Vagina (tissue), 2 donors: ENCODE measurements around the gene PRDM16. TPM values are rescaled to one million over a fixed set of nuclear protein-coding genes. Genes with fewer than 3 reads are reported as not detected.

Source experiments
- DNase-seq, 2 donors: peaks; one replicate each; pipeline ENCODE4 v3.0.0-alpha.2; 2017; ENCODE audit errors: extremely low spot score in 2 of 2
- H3K27ac ChIP-seq: fragments of 200-600 bp; sonication (generic); one replicate; pipeline ENCODE4 v1.5.1; 2019
- H3K27me3 ChIP-seq: fragments of 200-600 bp; sonication (generic); one replicate; pipeline ENCODE4 v1.5.1; 2019
- H3K36me3 ChIP-seq, 2 donors: fragments of 200-600 bp; sonication (generic); one replicate each; pipeline ENCODE4 v1.5.1; 2017 to 2019
- H3K4me1 ChIP-seq: fragments of 200-600 bp; sonication (generic); one replicate; pipeline ENCODE4 v1.5.1; 2019
- H3K4me3 ChIP-seq, 2 donors: fragments of 200-600 bp; sonication (generic); 1 replicate in 1 of 2; 2 replicates in 1 of 2; pipeline ENCODE4 v1.5.1; 2016 to 2019
- H3K9me3 ChIP-seq: fragments of 200-600 bp; sonication (generic); one replicate; pipeline ENCODE4 v1.5.1; 2019
- CTCF ChIP-seq, 3 experiments: fragments of 450-650 bp in 2 of 3; fragments of 200-600 bp in 1 of 3; sonication (generic) in 1 of 3; IDR thresholded peaks; one replicate each; pipeline ENCODE4 v1.5.1; 2017 to 2019; ENCODE audit warnings: antibody characterized with exemption in 3 of 3, mild to moderate bottlenecking in 2 of 3, moderate library complexity in 2 of 3
- POLR2A ChIP-seq, 2 donors: fragments of 450-650 bp; IDR thresholded peaks; one replicate each; pipeline ENCODE4 v1.6.1; 2017; ENCODE audit warnings: antibody characterized with exemption in 2 of 2, mild to moderate bottlenecking in 2 of 2, moderate library complexity in 2 of 2
- POLR2AphosphoS5 ChIP-seq, 2 donors: sonication (generic); formaldehyde crosslinking; IDR thresholded peaks; one replicate each; pipeline ENCODE4 v1.9.0; 2017; ENCODE audit warnings: antibody characterized with exemption in 2 of 2, mild to moderate bottlenecking in 2 of 2, low read depth in 1 of 2; ENCODE audit not compliant: insufficient read depth in 1 of 2
- intact Hi-C: fragments of 100-400 bp; cut with DNase I; formaldehyde crosslinking; loops from one replicate; pipeline ENCODE4 v1.15.1; 2023
- total RNA-seq: library from RNA; depleted of rRNA; stranded (reverse); fragments of >200 nt; gene quantifications from one replicate; pipeline ENCODE4 v1.2.3, GENCODE V29; 2016

Gene PRDM16
- total RNA-seq, 1 donor from 2014 or later, result 3.9 TPM

DNA sequence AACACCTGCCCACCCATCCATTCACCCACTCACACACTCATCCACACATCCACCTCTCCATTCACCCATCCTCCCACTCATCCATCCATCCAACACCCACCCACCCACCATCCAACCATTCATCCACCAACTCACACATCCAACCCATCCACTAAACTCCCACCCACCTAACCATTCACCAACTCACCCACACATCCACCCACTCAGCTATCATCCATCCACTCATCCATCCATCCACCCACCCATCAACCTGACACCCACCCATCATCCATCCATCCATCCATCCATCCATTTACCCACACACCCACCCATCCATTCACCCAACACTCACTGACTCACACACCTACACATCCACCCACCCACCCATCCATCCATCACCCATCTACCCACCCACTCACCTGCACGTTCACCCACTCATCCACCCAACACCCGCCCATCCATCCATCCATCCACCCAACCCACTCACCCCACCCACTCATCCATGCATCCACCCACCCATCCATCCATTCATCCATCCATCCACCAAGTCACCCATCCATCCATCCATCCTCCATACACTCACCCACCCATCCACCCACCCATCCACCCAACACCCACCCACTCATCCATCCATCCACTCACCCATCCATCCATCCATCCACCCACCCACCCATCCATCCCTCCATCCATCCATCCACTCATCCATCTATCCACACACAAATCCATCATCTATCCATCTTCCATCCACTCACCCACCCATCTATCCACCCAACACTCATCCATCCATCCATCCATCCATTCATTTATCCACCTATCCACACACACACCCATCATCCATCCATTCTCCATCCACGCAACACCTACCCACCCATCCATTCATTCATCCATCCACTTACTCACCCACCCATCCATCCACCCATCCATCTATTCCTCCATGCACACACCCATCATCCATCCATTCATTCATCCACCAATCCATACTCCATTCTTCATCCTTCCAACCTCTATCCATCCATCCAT is 17.4 kb upstream of the PRDM16 start:
- intact Hi-C loops, result no loop called here

GRCh38 chr1:3052501-3052900 is 16.5 kb upstream of the PRDM16 start:
- Histone ChIP-seq H3K4me3 (no peak overlapping the region), H3K27ac (no peak overlapping the region), H3K36me3 (no peaks in the 10 kb centered on the region), H3K9me3 (no peaks in the 10 kb centered on the region), H3K27me3 (no peaks in the 10 kb centered on the region), H3K4me1 (no peaks in the 10 kb centered on the region)
- intact Hi-C loops, result no loop called here
- no peak for DNase-seq
- TF ChIP-seq CTCF (IDR thresholded peaks at IDR 0.05), result no peak
- TF ChIP-seq POLR2AphosphoS5 (IDR thresholded peaks at IDR 0.05; ENCODE audit: insufficient read depth in 1 of 2, low read depth in 1 of 2), result no peak

More for the DNA sequence above, 17.4 kb upstream of the PRDM16 start:
- TF ChIP-seq POLR2A (IDR thresholded peaks at IDR 0.05) (no peak), POLR2AphosphoS5 (IDR thresholded peaks at IDR 0.05; ENCODE audit: insufficient read depth in 1 of 2, low read depth in 1 of 2) (no peak), CTCF (IDR thresholded peaks at IDR 0.05) (no peak)
- H3K27ac ChIP-seq, result no peak overlapping the region
- H3K4me3 ChIP-seq, result no peak overlapping the region
- no peak for DNase-seq
- no peaks in the 10 kb centered on the region for H3K9me3 ChIP-seq
- no peaks in the 10 kb centered on the region for H3K27me3 ChIP-seq
- H3K36me3 ChIP-seq, result no peaks in the 10 kb centered on the region
- H3K4me1 ChIP-seq, result no peaks in the 10 kb centered on the region

- Histone ChIP-seq H3K4me3 (no peak overlapping the region), H3K27ac (no peak overlapping the region), H3K27me3 (no peaks in the 10 kb centered on the region), H3K4me1 (no peaks in the 10 kb centered on the region), H3K36me3 (no peaks in the 10 kb centered on the region), H3K9me3 (no peaks in the 10 kb centered on the region)
- TF ChIP-seq POLR2AphosphoS5 (IDR thresholded peaks at IDR 0.05; ENCODE audit: insufficient read depth in 1 of 2, low read depth in 1 of 2) (no peak), POLR2A (IDR thresholded peaks at IDR 0.05) (no peak), CTCF (IDR thresholded peaks at IDR 0.05) (no peak)
- intact Hi-C loops, result no loop called here
- no peak for DNase-seq
Observed at GRCh38 chr1:3053366-3053980, 15.5 kb upstream of the PRDM16 start.

DNA sequence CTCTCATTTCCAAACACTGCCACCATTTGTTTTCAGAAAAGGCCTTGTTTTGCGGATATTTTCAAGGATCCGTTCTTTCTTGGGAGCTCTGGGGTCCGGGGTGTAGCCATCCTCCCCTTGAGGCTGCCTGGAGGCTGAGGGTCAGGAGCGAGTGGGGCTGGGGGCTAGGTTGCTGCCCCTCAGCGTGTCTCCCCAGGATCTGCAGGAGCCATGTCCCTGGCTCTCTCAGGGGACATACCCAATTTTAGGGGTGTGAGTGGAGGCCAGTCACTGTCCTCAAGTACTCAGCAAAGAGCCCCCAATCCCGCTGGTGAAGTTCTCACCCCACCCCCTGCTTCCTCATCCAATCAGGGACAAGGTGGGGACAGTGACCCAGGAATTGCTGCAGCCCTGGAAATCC is 15.0 kb upstream of the PRDM16 start:
- Histone ChIP-seq H3K36me3 (no peaks in the 10 kb centered on the region), H3K9me3 (no peaks in the 10 kb centered on the region), H3K27me3 (no peaks in the 10 kb centered on the region), H3K4me3 (no peak overlapping the region), H3K27ac (no peak overlapping the region), H3K4me1 (no peaks in the 10 kb centered on the region)
- no peak for DNase-seq
- intact Hi-C loops, result no loop called here
- TF ChIP-seq POLR2AphosphoS5 (IDR thresholded peaks at IDR 0.05; ENCODE audit: insufficient read depth in 1 of 2, low read depth in 1 of 2) (no peak), POLR2A (IDR thresholded peaks at IDR 0.05) (no peak), CTCF (IDR thresholded peaks at IDR 0.05) (no peak)

DNA sequence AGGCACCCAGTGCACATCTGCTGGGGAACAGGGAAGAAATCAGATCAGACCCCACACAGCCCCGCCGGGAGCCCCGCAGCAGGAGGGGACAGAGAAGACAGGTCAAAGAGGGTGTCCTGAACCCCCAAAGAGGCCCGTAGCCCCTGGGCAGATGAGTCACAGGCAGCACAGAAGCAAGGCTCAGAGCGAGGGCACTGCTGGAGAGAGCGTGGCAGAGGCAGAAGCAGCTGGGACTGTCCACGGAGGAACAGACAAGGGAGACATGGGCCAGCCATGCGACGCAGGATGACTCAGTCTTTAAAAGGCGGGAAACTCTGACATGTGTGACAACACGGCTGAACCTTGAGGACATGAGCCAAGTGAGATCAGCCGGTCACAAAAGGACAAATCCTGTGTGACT is 14.5 kb upstream of the PRDM16 start:
- H3K27me3 ChIP-seq, result no peaks in the 10 kb centered on the region
- H3K9me3 ChIP-seq, result no peaks in the 10 kb centered on the region
- H3K4me1 ChIP-seq, result no peaks in the 10 kb centered on the region
- no peak overlapping the region for H3K4me3 ChIP-seq
- H3K36me3 ChIP-seq, result no peaks in the 10 kb centered on the region
- H3K27ac ChIP-seq, result no peak overlapping the region
- no peak for DNase-seq
- no peak for TF ChIP-seq POLR2A (IDR thresholded peaks at IDR 0.05)
- no peak for TF ChIP-seq CTCF (IDR thresholded peaks at IDR 0.05)
- no peak for TF ChIP-seq POLR2AphosphoS5 (IDR thresholded peaks at IDR 0.05; ENCODE audit: insufficient read depth in 1 of 2, low read depth in 1 of 2)
- intact Hi-C loops, result no loop called here
